Sigmoid colon (tissue), 7 donors: ENCODE data around the gene PRMT9. TPM values are rescaled to one million over a fixed set of nuclear protein-coding genes. Genes with fewer than 3 reads are reported as not detected.

Source experiments
- DNase-seq: peaks from one replicate; pipeline ENCODE4 v3.0.0-alpha.2; 2019
- H3K27ac ChIP-seq, 4 donors: fragments of 200-600 bp; sonication (generic); one replicate each; pipeline ENCODE4 v1.5.1; 2016 to 2019; ENCODE audit warnings: mild to moderate bottlenecking in 1 of 4
- H3K27me3 ChIP-seq, 3 donors: fragments of 200-600 bp; sonication (generic); one replicate each; pipeline ENCODE4 v1.5.1; 2019; ENCODE audit warnings: mild to moderate bottlenecking in 1 of 3
- H3K36me3 ChIP-seq, 4 donors: fragments of 200-600 bp; sonication (generic); one replicate each; pipeline ENCODE4 v1.5.1; 2016 to 2019
- H3K4me1 ChIP-seq, 4 donors: fragments of 200-600 bp; sonication (generic); one replicate each; pipeline ENCODE4 v1.5.1; 2017 to 2019
- H3K4me3 ChIP-seq, 4 donors: fragments of 200-600 bp; sonication (generic); one replicate each; pipeline ENCODE4 v1.5.1; 2017 to 2019; ENCODE audit warnings: mild to moderate bottlenecking in 2 of 4, moderate library complexity in 1 of 4
- H3K9me3 ChIP-seq, 4 donors: fragments of 200-600 bp in 3 of 4; sonication (generic) in 3 of 4; one replicate each; pipeline versions ENCODE4 v1.5.1 to v1.6.1; 2013 to 2019
- EP300 ChIP-seq, 4 donors: sonication (generic); formaldehyde crosslinking; IDR thresholded peaks; one replicate each; pipeline ENCODE4 v1.6.1; 2017; ENCODE audit warnings: antibody characterized with exemption in 4 of 4
- POLR2A ChIP-seq, 2 donors: fragments of 450-650 bp; IDR thresholded peaks; one replicate each; pipeline ENCODE4 v1.6.1; 2016; ENCODE audit warnings: antibody characterized with exemption in 2 of 2, mild to moderate bottlenecking in 2 of 2, moderate library complexity in 2 of 2
- POLR2AphosphoS5 ChIP-seq, 4 donors: sonication (generic); formaldehyde crosslinking; IDR thresholded peaks; one replicate each; pipeline ENCODE4 v1.6.1; 2017; ENCODE audit warnings: antibody characterized with exemption in 4 of 4
- WGBS, 2 donors: extraction: QIAGEN DNeasy Blood & Tissue Kit; methylation state at CpG; one replicate each; pipeline ENCODE4 v1.1.7; 2013; 5-methylcytosine and 5-hydroxymethylcytosine counted together
- intact Hi-C: fragments of 100-400 bp; cut with DNase I; formaldehyde crosslinking; loops from one replicate; pipeline ENCODE4 v1.15.1; 2023
- polyA plus RNA-seq, 3 donors: library from polyadenylated mRNA; stranded (reverse); fragments of 200-250 nt; gene quantifications; one replicate each; pipeline ENCODE4 v1.2.3, GENCODE V29; 2013
- total RNA-seq, 4 donors: library from RNA; depleted of rRNA; stranded (reverse); fragments of >200 nt; gene quantifications; one replicate each; pipeline ENCODE4 v1.1.0, GENCODE V29; 2016
- TF ChIP-seq, protein P1 (sequence below), 4 experiments: fragments of 450-650 bp in 3 of 4; fragments of 200-600 bp in 1 of 4; IDR thresholded peaks; one replicate each; pipeline ENCODE4 v1.5.1; 2016 to 2019; ENCODE audit warnings: antibody characterized with exemption in 4 of 4, mild to moderate bottlenecking in 3 of 4, moderate library complexity in 2 of 4
- donor health status: healthy with polysubstance abuse.
- donor health status: Bipolar disorder and iron deficiency.
- donor health status: healthy.

Gene PRMT9
- total and polyA plus RNA-seq, 7 donors = 1.8 to 10.7 (median 7.1) TPM

DNA sequence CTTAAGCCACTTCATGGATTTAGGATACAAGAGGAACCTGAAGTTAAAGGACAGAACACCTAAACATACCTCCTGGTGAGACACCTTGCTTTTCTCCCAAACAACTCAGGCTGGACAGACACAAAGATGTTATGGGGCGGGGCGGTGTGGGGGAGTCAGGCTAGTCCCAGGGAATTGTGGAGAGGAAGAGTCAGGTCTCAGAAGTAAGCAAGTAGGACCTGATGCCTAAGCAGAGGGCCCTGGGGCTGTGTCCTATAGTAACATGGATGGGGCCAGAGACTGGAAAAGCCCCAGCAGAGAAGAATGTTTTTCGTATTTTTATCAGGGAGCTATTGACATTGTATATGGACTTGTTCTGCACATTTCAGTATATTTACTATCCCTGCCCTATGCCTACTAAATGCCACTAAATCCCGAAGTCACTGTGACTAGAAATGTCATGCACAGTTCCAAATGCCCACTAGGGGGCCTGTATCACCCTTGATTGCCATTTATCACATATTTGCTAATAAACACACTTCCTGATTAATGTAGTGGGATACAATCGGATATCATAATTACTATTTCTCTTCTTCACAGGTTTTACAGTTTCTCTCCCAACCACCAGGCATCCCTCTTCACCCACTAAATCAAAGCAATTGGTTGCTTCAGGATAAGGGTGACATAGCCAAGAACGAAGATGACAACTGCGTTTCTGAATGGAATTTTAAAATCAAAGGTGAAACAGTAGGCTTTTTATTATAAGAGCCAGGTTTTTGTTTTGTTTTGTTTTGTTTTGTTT lies 24.1 kb upstream of the PRMT9 start:
- H3K9me3 ChIP-seq = no peaks in the 10 kb centered on the region
- intact Hi-C loops = loop anchor here (1.0 kb wide), 1 partner anchor 158 kb away; no protein-coding TSS in a partner anchor
- H3K4me3 ChIP-seq = no peak overlapping the region
- H3K27ac ChIP-seq = no peak overlapping the region
- no peaks in the 10 kb centered on the region for H3K27me3 ChIP-seq
- no peaks in the 10 kb centered on the region for H3K36me3 ChIP-seq
- H3K4me1 ChIP-seq = peaks cover 0 to 10% (median 0%) of the 10 kb centered on the region in 4 donors
- no peak for TF ChIP-seq EP300 (IDR thresholded peaks at IDR 0.05)
- TF ChIP-seq, protein P1, sequence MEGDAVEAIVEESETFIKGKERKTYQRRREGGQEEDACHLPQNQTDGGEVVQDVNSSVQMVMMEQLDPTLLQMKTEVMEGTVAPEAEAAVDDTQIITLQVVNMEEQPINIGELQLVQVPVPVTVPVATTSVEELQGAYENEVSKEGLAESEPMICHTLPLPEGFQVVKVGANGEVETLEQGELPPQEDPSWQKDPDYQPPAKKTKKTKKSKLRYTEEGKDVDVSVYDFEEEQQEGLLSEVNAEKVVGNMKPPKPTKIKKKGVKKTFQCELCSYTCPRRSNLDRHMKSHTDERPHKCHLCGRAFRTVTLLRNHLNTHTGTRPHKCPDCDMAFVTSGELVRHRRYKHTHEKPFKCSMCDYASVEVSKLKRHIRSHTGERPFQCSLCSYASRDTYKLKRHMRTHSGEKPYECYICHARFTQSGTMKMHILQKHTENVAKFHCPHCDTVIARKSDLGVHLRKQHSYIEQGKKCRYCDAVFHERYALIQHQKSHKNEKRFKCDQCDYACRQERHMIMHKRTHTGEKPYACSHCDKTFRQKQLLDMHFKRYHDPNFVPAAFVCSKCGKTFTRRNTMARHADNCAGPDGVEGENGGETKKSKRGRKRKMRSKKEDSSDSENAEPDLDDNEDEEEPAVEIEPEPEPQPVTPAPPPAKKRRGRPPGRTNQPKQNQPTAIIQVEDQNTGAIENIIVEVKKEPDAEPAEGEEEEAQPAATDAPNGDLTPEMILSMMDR (IDR thresholded peaks at IDR 0.05) = peak; percentile 83 to 87 (median 84)
- DNase-seq = peak; percentile 70
- WGBS, 2 donors = 35 to 52% methylated on average over 7 of the region's 7 CpGs

DNA sequence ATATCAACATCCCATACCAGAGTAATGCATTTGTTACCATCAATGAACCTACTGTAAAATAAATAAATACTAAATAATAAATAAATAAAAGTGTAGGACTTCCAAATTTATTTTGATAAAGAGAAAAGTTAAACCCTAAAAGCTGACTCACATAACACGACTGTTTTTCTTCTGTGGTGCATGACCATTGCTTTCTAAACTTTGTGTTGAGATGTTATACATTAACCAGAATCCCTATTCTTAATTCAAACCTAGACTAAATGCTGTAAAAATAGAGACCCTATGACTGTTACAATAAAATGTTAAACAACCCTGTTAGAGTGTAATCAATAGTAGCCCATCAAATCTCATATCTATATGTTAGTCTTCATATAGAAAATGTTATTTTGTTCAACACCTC lies 20.9 kb upstream of the PRMT9 start:
- no peaks in the 10 kb centered on the region for H3K27me3 ChIP-seq
- H3K36me3 ChIP-seq = no peaks in the 10 kb centered on the region
- 16 to 64% methylated on average over 1 of the region's 1 CpG for WGBS, 2 donors
- no peak overlapping the region for H3K4me3 ChIP-seq
- no peaks in the 10 kb centered on the region for H3K9me3 ChIP-seq
- no peak overlapping the region for H3K27ac ChIP-seq
- intact Hi-C loops = no loop called here
- no peak for DNase-seq
- peaks cover 0 to 10% (median 0%) of the 10 kb centered on the region in 4 donors for H3K4me1 ChIP-seq
- TF ChIP-seq EP300 (IDR thresholded peaks at IDR 0.05) (no peak), POLR2AphosphoS5 (IDR thresholded peaks at IDR 0.05) (no peak), POLR2A (IDR thresholded peaks at IDR 0.05) (no peak)
- TF ChIP-seq, protein P1 (IDR thresholded peaks at IDR 0.05) = no peak

DNA sequence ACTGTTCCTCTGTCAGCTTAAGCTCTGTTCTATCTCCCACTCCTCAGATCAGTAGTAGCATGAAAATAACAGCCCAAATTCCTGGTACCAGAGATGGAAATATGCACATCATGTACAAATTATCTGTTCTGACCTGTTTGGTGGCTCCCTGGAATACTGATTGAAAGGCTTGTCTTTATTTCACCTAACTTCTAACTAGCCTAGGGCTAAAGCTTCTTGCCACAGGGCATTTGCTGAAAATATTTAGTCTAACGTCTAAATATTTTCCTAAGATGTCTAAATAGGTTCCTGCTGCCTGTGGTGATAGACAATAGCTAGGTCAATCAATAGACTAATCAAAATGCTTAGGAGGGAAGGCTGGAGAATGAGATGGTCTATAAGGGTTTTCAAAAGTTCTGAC lies 12.9 kb upstream of the PRMT9 start:
- Histone ChIP-seq H3K36me3 (no peaks in the 10 kb centered on the region), H3K4me3 (no peak overlapping the region), H3K27me3 (no peaks in the 10 kb centered on the region), H3K4me1 (no peaks in the 10 kb centered on the region), H3K27ac (no peak overlapping the region), H3K9me3 (no peaks in the 10 kb centered on the region)
- 80 to 81% methylated on average over 1 of the region's 1 CpG for WGBS, 2 donors
- DNase-seq = no peak
- intact Hi-C loops = no loop called here
- TF ChIP-seq POLR2AphosphoS5 (IDR thresholded peaks at IDR 0.05) (no peak), EP300 (IDR thresholded peaks at IDR 0.05) (no peak), POLR2A (IDR thresholded peaks at IDR 0.05) (no peak)
- TF ChIP-seq, protein P1 (IDR thresholded peaks at IDR 0.05) = no peak

DNA sequence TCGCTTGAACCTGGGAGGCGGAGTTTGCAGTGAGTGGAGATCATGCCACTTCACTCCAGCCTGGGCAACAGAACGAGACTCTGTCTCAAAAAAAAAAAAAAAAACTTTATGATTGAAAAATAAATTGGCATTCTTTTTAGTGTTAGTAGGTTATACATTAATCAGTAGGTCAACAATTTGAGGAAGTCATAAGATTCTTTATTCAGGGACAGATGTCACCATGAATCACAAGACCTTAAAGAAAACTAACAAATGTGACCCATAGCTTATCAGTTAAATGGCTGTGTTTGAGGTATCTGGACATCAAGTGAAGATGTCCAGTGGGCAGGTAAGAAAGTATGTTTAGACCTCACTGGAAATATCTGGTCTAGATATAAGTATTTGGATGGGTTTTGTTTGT lies 9.3 kb upstream of the PRMT9 start:
- no peaks in the 10 kb centered on the region for H3K36me3 ChIP-seq
- H3K4me3 ChIP-seq = no peak overlapping the region
- TF ChIP-seq POLR2AphosphoS5 (IDR thresholded peaks at IDR 0.05) = no peak
- no peak for TF ChIP-seq POLR2A (IDR thresholded peaks at IDR 0.05)
- no peak for DNase-seq
- no peak overlapping the region for H3K27ac ChIP-seq
- no peaks in the 10 kb centered on the region for H3K9me3 ChIP-seq
- H3K4me1 ChIP-seq = no peaks in the 10 kb centered on the region
- H3K27me3 ChIP-seq = no peaks in the 10 kb centered on the region
- WGBS, 2 donors = 24 to 76% methylated on average over 3 of the region's 3 CpGs
- intact Hi-C loops = no loop called here

DNA sequence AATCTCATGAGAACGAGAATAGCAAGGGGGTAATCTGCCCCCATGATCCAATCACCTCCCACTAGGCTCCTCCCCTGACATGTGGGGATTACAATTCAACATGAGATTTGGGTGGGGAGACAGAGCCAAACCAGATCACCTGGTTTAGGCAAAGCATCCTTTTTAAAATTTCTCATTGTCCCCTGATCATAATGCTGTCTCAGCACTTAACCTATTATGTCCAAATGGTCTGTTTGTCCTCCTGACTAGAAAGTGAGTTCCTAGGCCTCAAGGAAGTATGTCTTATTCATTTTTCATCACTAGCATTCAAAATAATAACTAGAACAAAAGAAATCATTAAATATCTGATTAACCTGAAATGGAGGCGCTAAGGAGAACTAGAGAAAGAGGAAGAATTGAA lies 7.9 kb upstream of the PRMT9 start:
- H3K4me1 ChIP-seq = no peaks in the 10 kb centered on the region
- no peaks in the 10 kb centered on the region for H3K36me3 ChIP-seq
- H3K4me3 ChIP-seq = no peak overlapping the region
- DNase-seq = no peak
- intact Hi-C loops = no loop called here
- no peaks in the 10 kb centered on the region for H3K9me3 ChIP-seq
- 86 to 90% methylated on average over 2 of the region's 2 CpGs for WGBS, 2 donors
- H3K27me3 ChIP-seq = no peaks in the 10 kb centered on the region
- TF ChIP-seq, protein P1 (IDR thresholded peaks at IDR 0.05) = no peak
- TF ChIP-seq POLR2A (IDR thresholded peaks at IDR 0.05) (no peak), POLR2AphosphoS5 (IDR thresholded peaks at IDR 0.05) (no peak), EP300 (IDR thresholded peaks at IDR 0.05) (no peak)
- no peak overlapping the region for H3K27ac ChIP-seq
